Keratinocyte (primary cell): ENCODE results near the gene MAN1C1. TPM values are rescaled to one million over a fixed set of nuclear protein-coding genes. Genes with fewer than 3 reads are reported as not detected.

Experiments used
- DNase-seq: peaks from one replicate; pipeline ENCODE4 v3.0.0-alpha.2; 2011; ENCODE audit warnings: low read depth, missing footprints, low spot score
- FAIRE-seq: peaks from 2 replicates; lab custom pipeline; 2011; peaks lifted over from hg19 to GRCh38; lab: Jason Lieb, UNC
- H2AFZ ChIP-seq: 2 replicates; pipeline ENCODE4 v1.6.0; 2012; ENCODE audit warnings: low read length, control low read depth, inconsistent platforms; ENCODE audit not compliant: control insufficient read depth
- H3K27ac ChIP-seq: 2 replicates; pipeline ENCODE4 v1.5.1; 2011; ENCODE audit warnings: low read length; ENCODE audit not compliant: control insufficient read depth, insufficient read depth
- H3K27me3 ChIP-seq: 3 replicates; pipeline ENCODE4 v1.6.0; 2011; ENCODE audit warnings: low read length; ENCODE audit not compliant: control insufficient read depth, insufficient read depth; ENCODE audit errors: extremely low read depth
- H3K36me3 ChIP-seq, 2 experiments: 2 replicates in 1 of 2; 3 replicates in 1 of 2; pipeline ENCODE4 v1.5.1; 2011; ENCODE audit warnings: low read length in 2 of 2, mild to moderate bottlenecking in 1 of 2; ENCODE audit not compliant: control insufficient read depth in 2 of 2, insufficient read depth in 2 of 2; ENCODE audit errors: extremely low read depth in 1 of 2
- H3K4me1 ChIP-seq: 3 replicates; pipeline ENCODE4 v1.5.1; 2011; ENCODE audit warnings: low read length; ENCODE audit not compliant: control insufficient read depth, insufficient read depth; ENCODE audit errors: extremely low read depth
- H3K4me2 ChIP-seq: 3 replicates; pipeline ENCODE4 v1.6.0; 2011; ENCODE audit warnings: low read depth, low read length; ENCODE audit not compliant: control insufficient read depth, insufficient read depth; ENCODE audit errors: extremely low read depth
- H3K4me3 ChIP-seq, 3 experiments: fragments of 200-600 bp in 1 of 3; sonication (generic) in 1 of 3; 2 replicates in 2 of 3; 3 replicates in 1 of 3; pipeline ENCODE4 v1.5.1; 2011 to 2016; ENCODE audit warnings: low read length in 3 of 3, mild to moderate bottlenecking in 3 of 3, control low read depth in 2 of 3, inconsistent platforms in 1 of 3, low read depth in 1 of 3, mixed read lengths in 1 of 3, mixed run types in 1 of 3, moderate library complexity in 1 of 3; ENCODE audit not compliant: control insufficient read depth in 2 of 3, insufficient read depth in 2 of 3; ENCODE audit errors: extremely low read depth in 1 of 3
- H3K79me2 ChIP-seq: 2 replicates; pipeline ENCODE4 v1.6.0; 2012; ENCODE audit warnings: low read length; ENCODE audit not compliant: control insufficient read depth, insufficient read depth
- H3K9ac ChIP-seq: 3 replicates; pipeline ENCODE4 v1.6.0; 2011; ENCODE audit warnings: low read length; ENCODE audit not compliant: control insufficient read depth, insufficient read depth; ENCODE audit errors: extremely low read depth
- H3K9me1 ChIP-seq: 3 replicates; pipeline ENCODE4 v1.6.0; 2011; ENCODE audit warnings: low read length; ENCODE audit not compliant: control insufficient read depth, insufficient read depth; ENCODE audit errors: extremely low read depth
- H3K9me3 ChIP-seq: 2 replicates; pipeline ENCODE4 v1.5.1; 2012; ENCODE audit warnings: low read depth, low read length; ENCODE audit not compliant: control insufficient read depth
- H4K20me1 ChIP-seq: 3 replicates; pipeline ENCODE4 v1.6.0; 2011; ENCODE audit warnings: low read length; ENCODE audit not compliant: control insufficient read depth, insufficient read depth; ENCODE audit errors: extremely low read depth
- EZH2 ChIP-seq: IDR thresholded peaks from one replicate; pipeline ENCODE4 v1.6.1; 2012; ENCODE audit warnings: inconsistent platforms, mild to moderate bottlenecking, low read length, moderate library complexity
- dilution Hi-C: fragments of 300-500 bp; cut with MboI; formaldehyde crosslinking; loops from one replicate; pipeline ENCODE4 v1.7.0; 2020; ENCODE audit warnings: low sequenced_read_pairs; ENCODE audit not compliant: extremely low pct_ligation_motif_present
- polyA plus RNA-seq, 5 experiments: library from polyadenylated mRNA; depleted of rRNA in 3 of 5; stranded (reverse) in 3 of 5; stranded (forward) in 1 of 5; unstranded in 1 of 5; fragments of >200 nt; gene quantifications; 1 replicate in 1 of 5; 2 replicates in 3 of 5; 3 replicates in 1 of 5; pipeline versions ENCODE4 v1.2.1 to v1.2.3, GENCODE V29; 2011 to 2012; ENCODE audit warnings: missing spikeins in 2 of 5, low read depth in 1 of 5, low replicate concordance in 1 of 5
- TF ChIP-seq, protein P1 (sequence below), 3 experiments: IDR thresholded peaks in 1 of 3; conservative IDR thresholded peaks in 1 of 3; optimal IDR thresholded peaks in 1 of 3; 2 replicates in 2 of 3; 3 replicates in 1 of 3; pipeline versions ENCODE3 to v1.5.1; 2011; ENCODE audit warnings: low read length in 3 of 3, mild to moderate bottlenecking in 3 of 3, moderate library complexity in 2 of 3, control low read depth in 1 of 3, inconsistent platforms in 1 of 3; ENCODE audit not compliant: insufficient read depth in 2 of 3; ENCODE audit errors: extremely low read depth in 1 of 3

The MAN1C1 gene
- polyA plus RNA-seq, 1 donor (not counting 4 experiments of a cell fraction or from before 2014, with no cell fraction given): 0.07 TPM

- Histone ChIP-seq H4K20me1 (no peaks in the 10 kb centered on the region), H2AFZ (no peak overlapping the region), H3K79me2 (no peaks in the 10 kb centered on the region), H3K27ac (no peak overlapping the region), H3K4me1 (no peaks in the 10 kb centered on the region), H3K27me3 (peaks cover 21% of the 10 kb centered on the region), H3K9me3 (no peaks in the 10 kb centered on the region), H3K9me1 (no peaks in the 10 kb centered on the region), H3K36me3 (no peaks in the 10 kb centered on the region), H3K4me2 (no peak overlapping the region), H3K4me3 (no peak overlapping the region), H3K9ac (no peak overlapping the region)
- FAIRE-seq (no peak), DNase-seq (no peak)
- dilution Hi-C loops: no loop called here
- TF ChIP-seq EZH2: peak; percentile 51
- TF ChIP-seq, protein P1, sequence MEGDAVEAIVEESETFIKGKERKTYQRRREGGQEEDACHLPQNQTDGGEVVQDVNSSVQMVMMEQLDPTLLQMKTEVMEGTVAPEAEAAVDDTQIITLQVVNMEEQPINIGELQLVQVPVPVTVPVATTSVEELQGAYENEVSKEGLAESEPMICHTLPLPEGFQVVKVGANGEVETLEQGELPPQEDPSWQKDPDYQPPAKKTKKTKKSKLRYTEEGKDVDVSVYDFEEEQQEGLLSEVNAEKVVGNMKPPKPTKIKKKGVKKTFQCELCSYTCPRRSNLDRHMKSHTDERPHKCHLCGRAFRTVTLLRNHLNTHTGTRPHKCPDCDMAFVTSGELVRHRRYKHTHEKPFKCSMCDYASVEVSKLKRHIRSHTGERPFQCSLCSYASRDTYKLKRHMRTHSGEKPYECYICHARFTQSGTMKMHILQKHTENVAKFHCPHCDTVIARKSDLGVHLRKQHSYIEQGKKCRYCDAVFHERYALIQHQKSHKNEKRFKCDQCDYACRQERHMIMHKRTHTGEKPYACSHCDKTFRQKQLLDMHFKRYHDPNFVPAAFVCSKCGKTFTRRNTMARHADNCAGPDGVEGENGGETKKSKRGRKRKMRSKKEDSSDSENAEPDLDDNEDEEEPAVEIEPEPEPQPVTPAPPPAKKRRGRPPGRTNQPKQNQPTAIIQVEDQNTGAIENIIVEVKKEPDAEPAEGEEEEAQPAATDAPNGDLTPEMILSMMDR (optimal IDR thresholded peaks at IDR 0.05 in 1 of 3, IDR thresholded peaks at IDR 0.05 in 1 of 3, conservative IDR thresholded peaks at IDR 0.05 in 1 of 3; ENCODE audit: extremely low read depth in 1 of 3, insufficient read depth in 2 of 3, low read length in 3 of 3): no peak
Measured at GRCh38 chr1:25640646-25641328, 24.2 kb downstream of the MAN1C1 start.

DNA sequence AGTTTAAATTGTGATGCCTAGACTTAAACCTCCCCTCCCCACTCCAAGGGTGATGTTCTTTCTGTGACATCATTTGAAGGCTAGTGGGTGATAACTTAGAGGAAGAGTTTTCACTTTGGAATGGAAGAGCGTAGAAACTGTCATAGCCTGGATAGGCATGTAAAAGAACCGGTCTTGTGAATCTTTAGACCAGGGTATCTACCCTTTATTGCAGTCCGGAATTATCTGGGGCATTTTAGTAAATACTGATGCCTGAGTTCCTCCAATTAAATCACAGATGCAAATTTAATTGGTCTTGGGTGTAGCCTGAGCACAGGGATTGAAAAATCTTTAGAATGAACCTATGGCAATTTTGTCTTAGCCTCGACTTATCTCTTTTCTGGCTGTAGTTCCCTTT is 24.7 kb downstream of the MAN1C1 start:
- Histone ChIP-seq H3K27me3 (peaks cover 23% of the 10 kb centered on the region), H2AFZ (no peak overlapping the region), H3K4me1 (no peaks in the 10 kb centered on the region), H3K27ac (no peak overlapping the region), H3K4me2 (no peak overlapping the region), H3K9me3 (no peaks in the 10 kb centered on the region), H3K79me2 (no peaks in the 10 kb centered on the region), H3K9ac (no peak overlapping the region), H3K36me3 (no peaks in the 10 kb centered on the region), H4K20me1 (no peaks in the 10 kb centered on the region), H3K4me3 (no peak overlapping the region), H3K9me1 (no peaks in the 10 kb centered on the region)
- no peak for FAIRE-seq
- no peak for TF ChIP-seq EZH2
- TF ChIP-seq, protein P1 (optimal IDR thresholded peaks at IDR 0.05 in 1 of 3, IDR thresholded peaks at IDR 0.05 in 1 of 3, conservative IDR thresholded peaks at IDR 0.05 in 1 of 3; ENCODE audit: extremely low read depth in 1 of 3, insufficient read depth in 2 of 3, low read length in 3 of 3): no peak
- dilution Hi-C loops: no loop called here
- DNase-seq: no peak
